ENCODE results near the gene WNT7B. TPM values are rescaled to one million over a fixed set of nuclear protein-coding genes. Genes with fewer than 3 reads are reported as not detected.

The WNT7B gene
- total and polyA plus RNA-seq, 2 donors (not counting 1 experiment from before 2014, with no cell fraction given), result 0.22 to 0.67 TPM

- ChIA-PET CTCF (no interaction called here), POLR2A (no interaction called here)
- H3K4me3 ChIP-seq (ENCODE audit: control extremely low read depth in 1 of 5, extremely low read depth in 1 of 5, insufficient read depth in 1 of 5, low read depth in 2 of 5, low read length in 4 of 5), result no peak overlapping the region
- no peak overlapping the region for H3K4me2 ChIP-seq (replicated peaks; ENCODE audit: low read depth, low read length, poor library complexity, severe bottlenecking)
- H3K79me2 ChIP-seq (ENCODE audit: control insufficient read depth, insufficient read depth, low read length), result no peaks in the 10 kb centered on the region
- no peak overlapping the region for H3K27ac Mint-ChIP-seq
- ATAC-seq (ENCODE audit: low read depth) (no peak), DNase-seq (no peak)
- H3K27me3 ChIP-seq (replicated peaks in 1 of 4; ENCODE audit: control extremely low read depth in 1 of 4, control insufficient read depth in 3 of 4, insufficient read depth in 4 of 4, low read length in 3 of 4), result peaks cover 0 to 31% (median 2%) of the 10 kb centered on the region in 4 experiments
- H3K4me1 ChIP-seq (ENCODE audit: control insufficient read depth in 2 of 2, insufficient read depth in 2 of 2, low read length in 2 of 2), result no peaks in the 10 kb centered on the region
- no peaks in the 10 kb centered on the region for H3K4me1 Mint-ChIP-seq
- H3K27me3 Mint-ChIP-seq, result peaks cover 18% of the 10 kb centered on the region
- 96% methylated on average over 18 of the region's 26 CpGs for WGBS (ENCODE audit: insufficient coverage)
- H3K36me3 ChIP-seq (replicated peaks in 1 of 2; ENCODE audit: control extremely low read depth in 1 of 2, control insufficient read depth in 1 of 2, extremely low read depth in 1 of 2, insufficient read depth in 2 of 2, low read length in 1 of 2), result no peaks in the 10 kb centered on the region
- H3K4me3 Mint-ChIP-seq, result no peak overlapping the region
- peaks cover 0 to 14% (median 0%) of the 10 kb centered on the region in 3 donors for H3K9me3 ChIP-seq (ENCODE audit: control extremely low read depth in 1 of 3, control insufficient read depth in 2 of 3, insufficient read depth in 1 of 3, low read length in 2 of 3)
- intact Hi-C loops (cut with micrococcal nuclease), result no loop called here
- H3K9me3 Mint-ChIP-seq (ENCODE audit: insufficient read depth), result no peaks in the 10 kb centered on the region
- no peak overlapping the region for H2AFZ ChIP-seq (ENCODE audit: insufficient read depth, low read depth, low read length, poor library complexity, severe bottlenecking)
- no peaks in the 10 kb centered on the region for H4K20me1 ChIP-seq (ENCODE audit: control insufficient read depth, insufficient read depth, low read length, poor library complexity, severe bottlenecking)
- no peak overlapping the region for H3K9ac ChIP-seq (ENCODE audit: low read length)
- no peak for TF ChIP-seq EZH2 (IDR thresholded peaks at IDR 0.05; ENCODE audit: borderline replicate concordance, insufficient read depth, low read depth, low read length, poor library complexity, severe bottlenecking)
- TF ChIP-seq CTCF (IDR thresholded peaks at IDR 0.05), result no peak
- no peak overlapping the region for H3K27ac ChIP-seq (ENCODE audit: low read length in 2 of 2)
Observed at GRCh38 chr22:45890351-45890635, 86.7 kb downstream of the WNT7B start.

DNA sequence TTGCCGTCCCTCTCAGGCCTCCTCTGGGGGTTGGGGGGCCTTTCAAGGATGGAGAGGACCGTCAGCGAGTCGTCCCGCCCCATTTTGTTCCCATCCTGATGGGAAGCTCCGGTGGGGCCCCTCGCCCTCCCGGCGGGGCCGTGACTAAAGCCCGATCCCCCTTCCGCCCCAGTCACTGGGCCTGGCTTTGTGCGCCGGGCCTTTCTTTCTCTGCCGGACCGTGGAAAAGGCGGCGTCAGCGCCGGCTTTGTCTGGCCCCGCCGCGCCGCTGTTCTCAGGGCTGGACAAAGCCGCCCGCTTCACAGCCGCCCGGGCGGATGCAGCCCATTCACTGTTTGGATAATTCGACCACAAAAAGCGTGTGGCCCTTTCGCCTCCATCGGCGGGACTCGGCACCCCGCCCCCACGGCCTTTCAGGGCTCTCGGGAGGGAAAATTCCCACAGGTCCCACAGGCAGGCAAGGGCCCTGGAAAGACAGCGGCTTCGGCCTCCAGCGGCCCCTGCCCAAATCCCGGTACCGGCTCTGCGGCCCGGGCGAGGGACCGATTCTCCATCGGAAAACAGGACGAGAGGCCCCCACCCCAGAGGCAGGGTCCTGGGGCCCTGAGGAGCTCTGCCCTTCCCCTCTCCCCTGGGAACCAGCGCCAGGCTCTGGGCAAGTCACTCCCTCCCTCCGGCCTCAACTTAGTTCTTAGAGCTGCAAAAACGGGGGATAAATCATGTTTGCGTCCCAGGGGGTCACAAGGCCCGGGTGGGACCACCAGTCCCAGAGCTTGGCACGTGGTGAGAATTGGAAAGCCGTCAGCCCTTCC is 87.2 kb downstream of the WNT7B start:
- 37% methylated on average over 52 of the region's 56 CpGs for WGBS (ENCODE audit: insufficient coverage)
- Histone ChIP-seq H2AFZ (ENCODE audit: insufficient read depth, low read depth, low read length, poor library complexity, severe bottlenecking) (no peak overlapping the region), H3K4me2 (replicated peaks; ENCODE audit: low read depth, low read length, poor library complexity, severe bottlenecking) (no peak overlapping the region), H4K20me1 (ENCODE audit: control insufficient read depth, insufficient read depth, low read length, poor library complexity, severe bottlenecking) (no peaks in the 10 kb centered on the region), H3K9me3 (ENCODE audit: control extremely low read depth in 1 of 3, control insufficient read depth in 2 of 3, insufficient read depth in 1 of 3, low read length in 2 of 3) (peaks cover 0 to 14% (median 0%) of the 10 kb centered on the region in 3 donors), H3K27me3 (replicated peaks in 1 of 4; ENCODE audit: control extremely low read depth in 1 of 4, control insufficient read depth in 3 of 4, insufficient read depth in 4 of 4, low read length in 3 of 4) (peaks cover 0 to 31% (median 2%) of the 10 kb centered on the region in 4 experiments), H3K27ac (ENCODE audit: low read length in 2 of 2) (no peak overlapping the region), H3K4me3 (ENCODE audit: control extremely low read depth in 1 of 5, extremely low read depth in 1 of 5, insufficient read depth in 1 of 5, low read depth in 2 of 5, low read length in 4 of 5) (no peak overlapping the region), H3K79me2 (ENCODE audit: control insufficient read depth, insufficient read depth, low read length) (no peaks in the 10 kb centered on the region), H3K4me1 (ENCODE audit: control insufficient read depth in 2 of 2, insufficient read depth in 2 of 2, low read length in 2 of 2) (no peaks in the 10 kb centered on the region), H3K36me3 (replicated peaks in 1 of 2; ENCODE audit: control extremely low read depth in 1 of 2, control insufficient read depth in 1 of 2, extremely low read depth in 1 of 2, insufficient read depth in 2 of 2, low read length in 1 of 2) (no peaks in the 10 kb centered on the region), H3K9ac (ENCODE audit: low read length) (no peak overlapping the region)
- TF ChIP-seq EZH2 (IDR thresholded peaks at IDR 0.05; ENCODE audit: borderline replicate concordance, insufficient read depth, low read depth, low read length, poor library complexity, severe bottlenecking), result no peak
- TF ChIP-seq CTCF (IDR thresholded peaks at IDR 0.05), result no peak
- ChIA-PET CTCF (no interaction called here), POLR2A (no interaction called here)
- Mint-ChIP-seq H3K9me3 (ENCODE audit: insufficient read depth) (no peaks in the 10 kb centered on the region), H3K27ac (no peak overlapping the region), H3K4me1 (no peaks in the 10 kb centered on the region), H3K27me3 (peaks cover 18% of the 10 kb centered on the region), H3K4me3 (no peak overlapping the region)
- ATAC-seq (ENCODE audit: low read depth), result no peak
- intact Hi-C loops (cut with micrococcal nuclease), result no loop called here
- DNase-seq, result no peak

Measured in B cell (primary cell).